NCI-H2107 treated with DMSO at 0.1 percent for 48 hours (cell line): ENCODE measurements around the gene HSPBAP1.
"Not testable (repeated sequence)": the region's sequence is repeated elsewhere in the genome, so short reads cannot be mapped to it uniquely, and the experiment has no call there.

Experiments
- DNase-seq: peaks from one replicate; lab custom pipeline; 2025; ENCODE audit not compliant: unreplicated experiment; lab: John Stamatoyannopoulos, UW

HSPBAP1 gene

GRCh38 chr3:122743581-122744120 is 50.0 kb downstream of the HSPBAP1 start:
- no peak for DNase-seq

GRCh38 chr3:122742234-122742633 is 51.4 kb downstream of the HSPBAP1 start:
- no peak for DNase-seq

- no peak for DNase-seq
These were observed 54.5 kb downstream of the HSPBAP1 start for GRCh38 chr3:122739172-122739571.

- DNase-seq = not testable (repeated sequence)
These were observed 60.7 kb downstream of the HSPBAP1 start for GRCh38 chr3:122732682-122733525.

GRCh38 chr3:122730240-122730639 is 63.4 kb downstream of the HSPBAP1 start:
- DNase-seq = no peak

GRCh38 chr3:122728756-122729514 is 64.7 kb downstream of the HSPBAP1 start:
- no peak for DNase-seq

GRCh38 chr3:122728186-122728585 is 65.4 kb downstream of the HSPBAP1 start:
- no peak for DNase-seq

- DNase-seq = no peak
These were observed 65.9 kb downstream of the HSPBAP1 start for GRCh38 chr3:122727766-122728165.

- DNase-seq = no peak
These were observed 66.3 kb downstream of the HSPBAP1 start for GRCh38 chr3:122727294-122727693.

- no peak for DNase-seq
These were observed 68.5 kb downstream of the HSPBAP1 start for GRCh38 chr3:122725106-122725505.

GRCh38 chr3:122719273-122719921 is 74.2 kb downstream of the HSPBAP1 start:
- no peak for DNase-seq

- no peak for DNase-seq
These were observed 77.0 kb downstream of the HSPBAP1 start for GRCh38 chr3:122716667-122717066.

GRCh38 chr3:122714273-122714672 is 79.4 kb downstream of the HSPBAP1 start:
- DNase-seq = no peak

GRCh38 chr3:122710616-122711251 is 82.9 kb downstream of the HSPBAP1 start:
- DNase-seq = not testable (repeated sequence)

- DNase-seq = no peak
These were observed 88.3 kb downstream of the HSPBAP1 start for GRCh38 chr3:122705379-122705778.

- DNase-seq = no peak
These were observed 93.4 kb downstream of the HSPBAP1 start for GRCh38 chr3:122700193-122700592.

GRCh38 chr3:122697952-122698620 is 95.5 kb downstream of the HSPBAP1 start:
- no peak for DNase-seq

GRCh38 chr3:122695927-122696561 is 97.6 kb downstream of the HSPBAP1 start:
- no peak for DNase-seq

GRCh38 chr3:122694966-122695365 is 98.7 kb downstream of the HSPBAP1 start:
- DNase-seq = no peak

GRCh38 chr3:122692674-122693073 is 101.0 kb downstream of the HSPBAP1 start:
- DNase-seq = no peak
